GM19324 (cell line): ENCODE data around the gene ATRAID.

ENCODE experiments used
- ATAC-seq: cut with Tn5 transposase; IDR thresholded peaks from one replicate; pipeline ENCODE4 v1.9.1; 2021; ENCODE audit warnings: mild to moderate bottlenecking, moderate library complexity; ENCODE audit not compliant: unreplicated experiment, low FRiP score

ATRAID gene

GRCh38 chr2:27247893-27248292, 36.1 kb downstream of the ATRAID start:
- ATAC-seq = no peak

GRCh38 chr2:27249159-27249890, 37.5 kb downstream of the ATRAID start:
- ATAC-seq = no peak

GRCh38 chr2:27249891-27250651, 38.2 kb downstream of the ATRAID start:
- ATAC-seq = no peak

GRCh38 chr2:27250652-27251379, 39.0 kb downstream of the ATRAID start:
- ATAC-seq = no peak

DNA sequence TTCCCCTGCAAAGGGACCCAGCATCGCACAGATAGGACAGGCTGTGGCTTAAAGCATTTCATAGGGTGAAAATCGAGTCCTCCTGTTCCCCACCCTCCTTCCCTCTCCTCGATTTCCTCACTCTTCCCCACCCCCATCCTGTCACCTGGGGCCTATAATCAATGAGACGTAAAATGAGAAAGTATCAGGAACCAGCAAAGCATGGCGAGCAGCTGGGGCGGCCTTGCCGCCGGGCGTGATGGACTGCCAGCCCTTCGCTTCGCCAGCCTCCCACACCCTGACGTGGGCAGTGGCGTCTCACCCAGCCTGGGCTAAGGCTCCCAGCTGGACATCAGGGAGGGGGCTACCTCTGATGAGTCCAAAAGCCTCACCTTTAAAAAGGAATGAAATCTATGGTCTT, 39.9 kb downstream of the ATRAID start:
- ATAC-seq = no peak

DNA sequence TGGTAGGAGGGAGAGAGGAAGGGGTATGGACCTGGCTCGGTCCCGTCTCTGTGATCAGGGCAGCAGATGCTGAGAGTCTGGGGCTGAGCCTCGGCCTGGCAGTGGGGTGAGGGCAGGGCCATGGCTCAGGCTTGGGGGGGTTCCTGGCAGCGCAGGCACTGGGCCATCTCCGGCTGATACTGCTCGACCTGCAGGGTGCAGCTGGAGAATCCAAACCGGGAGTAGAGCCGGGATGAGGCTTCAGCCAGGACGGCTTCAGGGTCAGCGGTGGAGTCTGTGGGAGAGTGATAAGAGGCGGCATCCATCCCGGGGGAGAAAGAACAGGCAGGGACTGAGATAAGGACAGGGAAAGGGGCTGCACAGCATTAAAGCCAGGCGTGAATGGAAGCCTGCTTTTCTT, 43.3 kb downstream of the ATRAID start:
- no peak for ATAC-seq

- no peak for ATAC-seq
Observed at GRCh38 chr2:27255660-27256059, 43.8 kb downstream of the ATRAID start.

DNA sequence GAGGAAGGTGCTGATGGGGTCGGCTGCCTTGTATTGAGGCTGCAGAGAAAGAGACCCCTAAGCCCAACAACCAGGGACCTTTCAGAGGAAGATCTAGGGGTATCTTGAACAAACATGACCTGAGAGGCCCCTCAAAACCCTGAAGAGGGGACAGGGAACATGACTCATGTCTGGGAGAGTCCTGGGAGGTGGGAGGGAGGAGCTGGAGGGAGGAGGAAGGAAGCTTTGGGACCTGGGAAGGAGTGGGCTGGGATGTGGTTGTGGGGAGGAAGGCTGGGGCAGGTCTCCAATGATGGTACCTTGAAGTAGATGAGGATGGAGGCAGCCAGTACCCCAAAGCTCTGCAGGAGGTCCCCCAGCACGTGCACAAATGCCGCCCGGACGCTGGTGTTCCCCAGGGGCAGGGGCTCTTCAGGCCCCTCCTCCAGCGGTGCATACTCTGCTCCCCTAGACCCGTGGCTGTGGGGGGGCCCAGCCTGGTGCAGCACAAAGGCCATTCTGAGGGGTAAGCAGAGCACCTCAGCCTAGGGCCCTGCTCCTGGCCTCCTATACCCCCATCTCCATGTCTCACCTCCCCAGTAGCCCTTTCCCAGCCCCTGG, 45.1 kb downstream of the ATRAID start:
- no peak for ATAC-seq

DNA sequence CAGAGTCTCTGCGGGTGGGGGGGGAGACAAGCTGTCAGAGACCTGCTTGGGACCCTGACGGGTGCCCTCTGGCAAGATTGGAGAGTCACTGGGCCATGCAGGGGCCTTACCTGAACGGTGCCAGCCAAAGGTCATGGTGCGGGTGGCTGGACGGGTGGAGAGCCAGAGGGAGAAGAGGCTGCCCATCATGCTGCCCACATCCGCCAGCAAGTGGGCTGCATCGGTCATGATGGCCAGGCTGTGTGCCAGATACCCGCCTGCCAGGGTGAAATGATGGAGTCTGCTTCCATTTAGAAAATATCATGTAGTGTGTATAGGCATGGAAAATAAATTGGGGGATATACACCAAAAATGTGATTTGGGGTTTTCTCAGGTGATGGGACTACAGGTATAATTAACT, 46.2 kb downstream of the ATRAID start:
- ATAC-seq = no peak

GRCh38 chr2:27261241-27261925, 49.5 kb downstream of the ATRAID start:
- ATAC-seq = no peak

- no peak for ATAC-seq
Observed at GRCh38 chr2:27261926-27262298, 50.1 kb downstream of the ATRAID start.

- ATAC-seq = no peak
Observed at GRCh38 chr2:27262379-27263286, 50.8 kb downstream of the ATRAID start, which contains the start of gene SLC30A3. TSS of gene SLC30A3 (minus strand) at chr2:27263047. CDS start at chr2:27262906, 141 bp downstream.

GRCh38 chr2:27263287-27264252, 51.7 kb downstream of the ATRAID start:
- ATAC-seq = no peak

DNA sequence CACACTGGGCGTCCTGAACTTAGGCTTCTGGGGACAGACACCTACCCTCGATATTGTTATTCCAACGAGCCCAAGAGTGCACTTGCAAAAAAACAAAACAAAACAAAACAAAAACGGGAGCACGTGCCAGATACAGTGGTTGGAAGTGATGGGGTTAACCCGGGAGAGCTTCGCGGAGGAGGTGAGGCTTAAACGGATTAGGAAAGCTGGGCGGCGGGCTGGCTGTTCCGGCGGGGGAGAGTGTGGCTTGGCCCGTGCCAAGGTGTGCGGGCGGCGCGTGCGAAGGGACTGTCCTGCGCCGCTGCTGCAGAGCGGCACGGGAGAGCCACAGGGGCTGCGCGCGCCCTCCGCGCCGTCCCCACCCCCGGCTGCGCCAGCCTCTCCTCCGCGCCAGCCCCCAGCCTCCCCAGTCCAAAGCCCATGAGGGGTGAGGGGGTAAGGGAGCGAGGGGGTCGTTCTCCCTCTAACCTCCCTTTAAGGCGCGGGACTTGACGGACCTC, 52.5 kb downstream of the ATRAID start:
- ATAC-seq = no peak

DNA sequence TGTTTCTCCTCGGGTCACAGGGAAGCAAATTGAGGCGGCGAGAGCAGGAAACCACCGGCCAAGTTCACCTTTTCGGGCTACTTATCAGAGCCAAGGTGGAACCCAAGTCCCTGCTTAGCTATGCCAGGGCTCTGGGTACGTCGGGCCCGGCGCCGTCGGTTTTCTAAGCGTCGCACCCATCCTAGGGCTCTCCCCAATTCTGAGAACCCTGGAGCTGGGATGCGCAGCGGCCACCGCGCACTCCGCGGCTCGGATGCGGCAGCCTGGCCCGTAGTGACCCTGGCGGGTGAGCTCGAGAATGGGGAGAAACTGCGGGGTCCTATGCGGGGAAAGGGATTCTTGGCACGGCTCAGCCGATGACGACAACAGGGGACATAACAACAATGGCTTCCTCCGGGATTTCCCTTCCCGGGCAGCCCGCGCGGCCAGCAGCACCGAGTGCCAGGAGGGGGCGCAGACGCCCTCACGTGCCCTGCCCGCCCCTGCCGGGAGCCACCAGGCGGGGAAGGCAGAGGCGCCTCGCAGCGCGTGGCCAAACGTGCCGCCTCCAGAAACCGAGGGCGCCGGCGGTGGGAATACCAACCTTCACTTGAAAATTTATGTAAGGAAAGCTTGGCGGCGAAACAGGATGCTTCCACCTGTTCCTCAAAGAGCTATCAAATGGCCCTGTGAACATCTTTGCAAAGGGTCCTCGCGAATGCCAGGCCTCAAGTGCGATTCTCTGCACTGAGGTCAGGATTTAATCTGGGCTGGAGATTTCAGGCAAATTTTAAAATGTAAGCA, 53.1 kb downstream of the ATRAID start:
- no peak for ATAC-seq

DNA sequence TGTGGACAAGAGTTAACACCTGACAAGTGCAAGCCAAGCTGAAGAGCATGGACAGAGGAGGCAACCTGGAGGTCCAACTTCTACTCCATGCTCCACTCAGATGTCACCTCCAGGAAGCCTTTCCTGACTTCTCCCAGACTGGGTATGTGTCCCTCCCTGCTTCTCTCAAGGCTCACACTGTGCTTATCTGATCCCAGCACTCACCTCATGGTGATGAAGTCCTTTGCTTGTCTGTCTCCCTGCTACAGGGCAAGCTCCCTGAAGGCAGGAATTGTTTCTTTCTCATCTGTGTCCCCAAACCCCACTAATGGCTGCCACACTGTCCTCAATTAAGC, 53.7 kb downstream of the ATRAID start:
- ATAC-seq = no peak
